HG02852 (cell line): Measurements from ENCODE around the gene LENG8.
A peak's percentile ranks its signal among the peaks of the same experiment; 100 is the strongest.
"Not testable (repeated sequence)": the region's sequence is repeated elsewhere in the genome, so short reads cannot be mapped to it uniquely, and the experiment has no call there.

ENCODE experiments used
- ATAC-seq: cut with Tn5 transposase; IDR thresholded peaks from one replicate; pipeline ENCODE4 v1.9.1; 2021; ENCODE audit warnings: mild to moderate bottlenecking, moderate library complexity; ENCODE audit not compliant: unreplicated experiment

The LENG8 gene

DNA sequence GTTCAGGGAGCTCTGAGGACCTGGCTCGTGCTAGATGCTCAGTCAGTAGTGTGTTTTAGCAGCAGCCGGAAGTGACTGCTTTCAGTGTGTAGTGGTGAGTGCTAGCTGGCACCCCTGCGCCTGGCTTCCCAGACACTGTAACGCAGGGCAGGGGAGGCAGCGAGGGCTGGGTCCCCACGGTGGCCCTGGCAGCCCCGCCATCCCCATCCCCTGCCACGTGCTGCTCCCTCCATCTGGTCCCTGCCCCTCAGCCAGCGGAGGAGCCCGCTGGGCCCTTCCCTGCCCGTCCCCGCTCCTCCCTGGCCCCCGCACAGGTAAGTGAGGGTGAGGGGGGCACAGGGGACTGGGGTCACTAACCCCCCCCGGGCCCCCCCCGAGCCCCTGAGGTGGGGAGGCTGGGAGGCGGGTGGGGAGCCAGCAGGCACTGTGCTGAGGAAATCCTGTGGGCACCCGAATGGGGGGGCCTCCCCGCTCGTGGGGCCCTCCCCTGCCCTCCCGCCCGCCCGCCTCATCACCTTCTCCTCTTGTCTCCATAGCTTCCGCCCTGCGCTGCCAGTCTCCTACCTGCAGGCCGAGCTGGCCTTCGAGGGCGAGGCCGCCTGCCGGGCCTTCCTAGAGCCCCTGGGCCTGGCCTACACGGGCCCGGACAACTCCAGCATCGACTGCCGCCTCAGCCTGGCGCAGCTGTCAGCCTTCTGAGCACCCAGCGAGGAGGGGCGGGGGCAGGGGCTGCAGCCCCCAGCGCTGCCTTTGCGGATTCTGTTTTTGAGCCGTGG is 11.4 kb downstream of the LENG8 start:
- ATAC-seq = no peak

DNA sequence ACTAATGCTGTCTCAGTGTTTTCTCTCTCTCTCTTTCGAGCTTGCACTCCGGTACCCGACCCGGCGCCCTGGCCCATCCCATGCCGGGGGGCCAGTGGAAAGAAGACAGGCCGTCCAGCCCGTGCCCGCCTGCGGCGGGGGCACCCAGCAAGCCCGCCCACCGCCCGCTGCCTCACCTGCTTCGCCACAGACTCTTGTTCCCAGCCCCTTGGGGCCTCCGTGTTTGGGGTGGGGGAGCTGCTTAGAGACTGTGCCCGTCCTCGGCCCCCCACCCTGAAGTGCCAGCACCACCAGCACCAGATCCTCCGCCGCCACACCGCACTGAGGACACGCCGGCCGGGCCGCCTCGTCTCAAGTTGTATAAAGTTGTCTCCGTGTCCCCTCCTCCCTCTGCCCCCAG is 12.2 kb downstream of the LENG8 start:
- ATAC-seq = no peak

DNA sequence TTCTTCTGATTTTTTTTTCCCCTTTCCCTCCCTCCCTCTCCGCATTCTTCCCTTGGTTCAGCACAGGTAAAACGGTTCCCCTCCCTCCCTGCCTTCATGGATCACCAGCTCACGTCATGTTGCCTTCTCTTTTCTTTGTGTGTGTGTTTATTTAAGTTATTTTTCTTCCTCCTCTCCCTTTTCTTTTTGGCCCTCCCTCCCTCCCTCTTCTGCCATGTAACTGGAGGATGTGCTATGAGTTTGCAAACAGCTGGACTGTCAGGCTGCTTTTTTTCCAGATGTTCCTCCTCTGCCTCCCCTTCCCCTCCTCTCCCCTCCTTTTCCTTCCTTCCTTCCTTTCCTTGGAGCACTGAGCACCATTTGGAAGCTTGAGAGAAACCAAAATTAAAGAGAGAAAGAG is 12.6 kb downstream of the LENG8 start:
- ATAC-seq = no peak

DNA sequence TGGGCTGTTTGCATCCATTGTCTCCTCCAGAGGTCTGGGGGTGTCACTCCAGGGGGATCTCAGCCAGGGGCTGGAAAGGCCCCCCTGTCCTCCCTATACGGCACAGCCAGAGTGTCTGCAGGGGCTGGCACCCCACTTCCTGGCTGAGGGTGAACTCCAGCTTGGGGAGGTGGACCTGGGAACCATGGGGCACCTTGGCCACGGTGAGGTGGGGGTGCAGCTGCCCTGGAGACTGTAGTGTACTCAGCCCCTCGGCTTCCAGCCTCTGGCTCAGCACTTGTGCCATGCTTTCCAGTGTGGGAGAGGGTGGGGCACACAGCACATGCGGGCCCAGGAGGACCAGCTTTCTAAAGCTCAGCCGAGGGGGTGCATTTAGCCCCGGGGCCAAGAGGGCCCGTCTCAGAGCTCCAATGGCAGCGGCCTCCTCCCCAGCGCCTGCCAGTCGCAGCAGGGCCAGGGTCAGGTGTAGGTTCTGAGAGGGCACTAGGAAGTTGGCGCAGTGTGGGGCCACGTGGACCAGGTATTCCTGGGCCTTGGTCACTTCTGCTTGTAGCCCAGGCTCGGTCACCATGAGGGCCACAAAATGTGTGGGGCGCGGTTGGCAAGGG is 13.2 kb downstream of the LENG8 start:
- ATAC-seq = no peak

DNA sequence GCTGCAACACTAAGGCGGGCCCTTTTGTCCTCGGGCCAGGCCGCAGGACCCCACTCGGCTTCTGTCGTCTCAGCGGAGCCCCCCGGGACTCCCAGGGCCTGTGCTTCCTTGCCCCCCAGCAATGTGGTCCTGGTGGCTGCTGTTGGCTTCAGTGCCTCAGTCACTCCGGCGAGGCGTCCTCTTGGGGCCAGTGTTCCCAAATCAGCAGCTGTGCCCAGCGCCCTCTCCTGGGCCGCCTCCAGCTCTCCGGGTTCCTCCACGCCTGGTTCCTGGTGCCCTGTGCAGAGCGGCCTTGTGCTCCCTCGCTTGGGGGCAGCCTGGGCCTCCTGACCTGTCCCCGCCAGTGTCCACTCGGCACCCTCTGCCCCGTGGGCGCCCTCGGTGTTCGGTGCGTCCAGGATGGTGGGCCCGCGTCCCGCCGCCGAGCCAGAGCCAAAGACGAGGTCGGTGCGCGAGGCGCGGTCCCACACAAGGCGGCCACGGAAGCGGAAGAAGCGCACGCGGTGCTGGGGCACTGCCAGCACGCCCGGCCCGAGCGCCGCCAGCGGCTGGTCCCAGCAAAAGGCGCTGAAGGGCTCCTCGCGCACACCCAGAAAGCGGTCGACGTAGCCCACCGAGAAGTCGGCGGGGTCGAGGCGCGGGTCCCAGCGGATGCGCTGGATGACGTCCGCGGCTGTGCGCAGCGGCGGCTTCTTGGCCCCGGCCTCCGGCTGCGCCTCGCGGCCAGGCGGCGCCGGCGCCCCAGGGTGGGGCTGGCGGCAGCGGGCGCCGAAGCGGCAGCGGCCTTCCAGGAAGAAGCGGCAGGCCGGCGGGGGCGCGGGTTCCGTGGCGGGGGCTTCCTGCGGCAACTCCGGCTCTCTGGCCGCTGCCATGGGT is 13.9 kb downstream of the LENG8 start:
- ATAC-seq = peak; percentile 9

DNA sequence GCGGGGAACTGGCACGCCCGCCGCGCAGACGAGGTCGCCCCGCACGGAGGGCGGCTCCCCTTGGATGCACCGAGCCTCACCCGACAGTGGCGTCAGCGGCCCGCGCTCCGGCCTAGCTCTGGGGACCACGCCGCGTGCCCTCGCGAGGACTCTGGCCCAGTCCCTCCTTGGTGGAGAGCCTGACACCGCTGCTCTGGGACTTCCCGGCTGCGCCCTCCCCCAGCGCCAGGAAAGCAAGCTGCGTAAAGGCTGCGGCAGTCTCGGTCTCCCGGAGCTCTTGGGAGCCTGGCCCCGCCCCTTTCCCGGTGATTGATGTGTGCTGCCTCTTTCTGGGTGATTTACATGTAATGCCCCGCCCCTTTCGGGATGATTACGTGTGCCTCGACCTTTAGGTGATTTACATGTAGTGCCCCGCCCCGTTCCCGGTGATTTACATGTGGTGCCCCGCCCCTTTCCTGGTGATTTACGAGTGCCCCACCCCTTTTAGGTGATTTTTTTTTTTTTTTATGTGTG is 14.6 kb downstream of the LENG8 start, which contains the start of gene LENG9:
LENG9 (minus strand) TSS at position 248 of the 513 bp plus-strand sequence. CDS start 252 bp downstream, outside the sequence.
- ATAC-seq = peak; percentile 56

DNA sequence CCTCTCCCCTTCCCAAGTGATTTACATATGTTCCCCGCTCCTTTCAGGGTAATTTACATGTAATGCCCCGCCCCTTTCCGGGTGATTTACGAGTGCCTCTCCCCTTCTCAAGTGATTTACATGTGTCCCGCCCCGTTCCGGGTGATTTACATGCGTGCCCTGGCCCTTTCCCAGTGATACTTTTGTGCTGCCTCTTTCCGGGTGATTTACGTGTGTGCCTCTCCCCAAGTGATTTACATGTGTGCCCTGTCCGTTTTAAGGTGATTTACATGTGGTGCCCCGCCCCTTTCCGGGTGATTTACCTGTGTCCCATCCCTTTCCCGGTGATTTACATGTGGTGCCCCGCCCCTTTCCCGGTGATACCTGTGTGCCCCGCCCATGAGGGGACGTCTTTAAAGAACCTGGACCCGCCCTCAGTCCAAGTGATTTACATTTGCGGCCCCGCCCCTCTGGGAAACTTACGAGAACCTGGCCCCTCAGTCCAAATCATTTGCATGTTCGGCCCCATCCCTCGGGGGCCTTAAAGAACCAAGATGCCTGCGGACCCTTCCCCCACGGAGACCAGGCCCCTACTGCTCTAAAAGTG is 15.1 kb downstream of the LENG8 start:
- ATAC-seq = peak; percentile 53

DNA sequence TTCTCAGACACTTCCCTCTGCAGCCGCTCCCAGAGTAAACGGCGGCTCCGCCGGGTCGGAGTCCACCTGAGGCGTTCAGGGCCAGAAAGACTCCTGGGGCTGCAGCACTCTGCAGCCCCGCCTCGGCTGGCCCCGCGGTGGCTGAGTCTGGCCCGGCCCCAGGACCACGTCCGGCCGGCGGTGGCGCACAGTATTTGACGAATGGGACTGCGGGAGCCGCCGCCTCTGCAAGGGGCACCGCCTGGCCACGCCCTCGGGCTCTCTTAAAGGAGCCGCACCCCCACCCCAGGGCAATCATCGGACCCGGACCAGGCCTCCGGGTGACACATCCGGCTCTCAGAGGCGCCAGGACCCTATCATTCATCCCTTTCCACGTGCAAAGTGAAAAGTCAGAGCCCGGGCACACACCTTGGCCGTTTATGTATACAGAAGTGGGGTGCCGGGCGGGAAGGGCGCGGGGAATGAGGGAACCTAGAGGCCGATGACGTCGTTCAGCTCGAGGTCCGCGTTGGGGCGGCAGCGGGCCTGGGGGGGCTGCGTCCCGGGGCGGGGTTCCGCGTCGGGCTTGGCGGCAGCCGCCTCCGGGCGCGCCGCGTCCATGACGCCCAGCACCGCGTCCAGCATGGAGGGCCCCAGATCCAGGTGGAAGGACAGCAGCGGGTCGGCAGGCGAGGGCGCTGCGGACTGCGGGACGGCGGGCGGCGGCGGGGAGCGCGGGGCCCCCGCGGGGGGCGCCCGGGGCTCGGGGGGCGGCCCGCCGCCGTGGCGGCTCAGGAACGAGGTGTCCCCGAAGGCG is 15.8 kb downstream of the LENG8 start:
- ATAC-seq = peak; percentile 35

DNA sequence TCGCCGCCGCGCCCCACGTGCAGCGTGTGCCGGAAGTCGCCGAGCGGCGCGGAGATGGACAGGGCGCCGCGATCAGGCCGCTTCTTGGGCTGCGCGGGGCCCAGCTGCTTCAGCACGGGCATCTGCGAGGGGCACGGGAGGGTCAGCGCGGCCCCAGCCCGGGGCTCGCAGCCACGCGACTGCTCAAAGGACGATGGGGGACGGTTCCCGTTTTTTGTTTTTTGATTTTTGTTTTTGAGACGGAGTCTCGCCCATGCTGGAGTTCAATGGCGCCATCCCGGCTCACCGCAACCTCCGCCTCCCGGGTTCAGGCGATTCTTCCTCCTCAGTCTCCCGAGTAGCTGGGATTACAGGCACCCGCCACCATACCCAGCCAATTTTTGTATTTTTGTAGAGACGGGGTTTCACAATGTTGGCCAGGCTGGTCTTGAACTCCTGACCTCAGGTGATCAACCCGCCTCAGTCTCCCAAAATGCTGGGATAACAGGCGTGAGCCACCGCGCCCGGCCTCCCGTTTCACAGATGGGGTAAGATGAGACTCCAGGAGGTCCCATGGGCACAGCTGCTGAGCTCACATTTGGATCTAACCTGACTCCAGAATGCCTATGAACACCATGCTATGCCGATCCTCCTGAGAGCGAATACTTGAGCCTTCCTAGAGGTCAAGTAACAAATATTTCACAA is 16.6 kb downstream of the LENG8 start:
- no peak for ATAC-seq

DNA sequence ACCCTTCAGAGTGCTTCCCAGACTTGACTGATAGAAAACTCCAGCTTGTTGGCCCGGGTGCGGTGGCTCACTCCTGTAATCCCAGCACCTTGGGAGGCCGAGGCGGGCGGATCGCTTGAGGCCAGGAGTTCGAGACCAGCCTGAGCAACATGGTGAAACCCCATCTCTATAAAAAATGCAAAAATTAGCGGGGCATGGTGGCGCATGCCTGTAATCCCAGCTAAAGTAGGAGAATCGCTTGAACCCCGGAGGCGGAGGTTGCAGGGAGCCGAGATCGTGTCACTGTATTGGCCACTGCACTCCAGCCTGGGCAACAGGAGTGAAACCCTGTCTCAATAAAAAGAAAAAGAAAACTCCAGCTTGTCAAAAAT is 17.1 kb downstream of the LENG8 start:
- not testable (repeated sequence) for ATAC-seq

DNA sequence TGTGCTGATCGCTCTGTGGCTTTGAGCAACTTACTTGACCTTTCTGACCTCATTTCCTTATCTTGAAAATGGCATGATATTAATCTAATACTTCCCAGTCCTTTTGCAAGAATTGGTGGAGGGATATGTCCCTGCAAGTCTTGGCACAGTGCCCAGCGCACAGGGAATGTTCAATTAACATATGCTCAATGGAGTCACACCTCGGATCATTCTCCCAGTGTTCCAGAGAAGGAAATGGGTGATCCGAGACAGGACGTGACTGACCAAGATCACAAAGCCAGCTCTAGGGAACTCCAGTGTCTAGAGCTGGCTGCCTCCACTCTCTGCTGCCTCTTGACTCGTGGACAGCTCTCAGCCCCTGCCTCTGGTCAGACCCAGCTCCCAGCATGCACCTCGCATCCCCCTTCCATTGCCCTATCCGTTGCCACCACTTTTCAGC is 20.5 kb downstream of the LENG8 start:
- no peak for ATAC-seq

DNA sequence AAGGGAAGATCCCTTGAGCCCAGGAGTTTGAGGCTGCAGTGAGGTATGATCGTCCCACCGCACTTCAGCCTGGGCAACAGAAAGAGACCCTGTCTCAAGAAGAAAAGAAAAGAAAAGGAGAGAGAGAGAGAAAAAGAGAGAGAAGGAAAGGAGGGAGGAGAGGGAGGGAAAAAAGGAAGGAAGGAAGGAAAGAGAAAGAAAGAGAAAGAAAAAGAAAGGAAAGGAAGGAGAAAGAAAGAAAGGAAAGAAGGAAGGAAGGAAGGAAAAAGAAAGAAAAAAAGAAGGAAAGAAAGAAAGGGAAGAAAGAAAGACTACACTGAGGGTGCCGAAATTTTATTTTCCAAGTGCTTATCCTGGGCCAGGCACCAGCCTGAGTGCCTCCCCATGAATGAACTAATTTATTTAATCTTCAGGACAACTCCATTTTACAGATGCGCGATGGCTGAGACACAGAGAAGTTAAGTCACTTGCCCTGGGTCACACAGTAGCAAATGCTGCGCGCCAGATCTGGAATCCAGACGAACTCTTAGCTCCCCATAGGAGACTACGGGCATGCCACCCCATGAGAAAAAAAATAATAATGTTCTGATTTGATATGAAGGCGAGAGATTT is 21.4 kb downstream of the LENG8 start:
- ATAC-seq = no peak

DNA sequence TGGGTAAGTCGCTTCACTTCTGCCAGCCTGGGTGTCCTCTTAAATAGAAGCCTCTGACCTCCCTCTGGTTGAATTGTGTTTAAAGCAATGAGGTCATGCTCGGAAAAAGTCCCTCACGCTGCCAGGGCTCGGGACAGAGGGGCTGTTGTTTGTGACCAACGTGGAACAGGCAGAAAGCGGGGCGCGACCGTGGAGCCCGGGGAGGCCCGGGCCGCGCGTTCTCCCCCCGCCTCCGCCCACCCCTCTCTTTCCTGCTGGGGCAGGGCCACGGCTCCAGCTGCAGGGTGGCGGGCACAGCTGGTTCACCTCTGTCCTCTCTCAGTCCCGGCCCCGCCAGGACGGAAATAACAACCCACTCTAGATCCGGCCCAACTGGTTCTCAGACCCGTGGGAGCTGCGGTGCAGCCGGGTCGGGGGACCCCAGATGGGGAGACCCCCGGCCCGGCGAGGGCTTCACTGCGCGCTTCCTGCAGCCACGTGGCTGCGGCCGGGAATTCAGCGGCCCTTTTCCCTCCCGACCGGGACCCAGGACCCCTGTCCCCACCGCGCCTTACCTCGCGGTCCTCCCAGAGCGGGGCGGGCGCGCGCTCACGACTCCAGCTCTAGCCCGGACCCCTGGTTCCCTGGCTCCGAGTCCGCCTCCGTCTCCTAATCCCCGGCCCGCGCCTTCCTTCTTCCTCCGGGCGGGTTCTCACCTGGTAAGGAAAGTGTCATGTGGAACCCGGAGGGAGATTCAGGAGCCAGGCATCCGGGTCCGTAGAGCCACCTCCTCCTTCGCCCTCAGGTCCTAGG is 22.2 kb downstream of the LENG8 start:
- ATAC-seq = no peak

DNA sequence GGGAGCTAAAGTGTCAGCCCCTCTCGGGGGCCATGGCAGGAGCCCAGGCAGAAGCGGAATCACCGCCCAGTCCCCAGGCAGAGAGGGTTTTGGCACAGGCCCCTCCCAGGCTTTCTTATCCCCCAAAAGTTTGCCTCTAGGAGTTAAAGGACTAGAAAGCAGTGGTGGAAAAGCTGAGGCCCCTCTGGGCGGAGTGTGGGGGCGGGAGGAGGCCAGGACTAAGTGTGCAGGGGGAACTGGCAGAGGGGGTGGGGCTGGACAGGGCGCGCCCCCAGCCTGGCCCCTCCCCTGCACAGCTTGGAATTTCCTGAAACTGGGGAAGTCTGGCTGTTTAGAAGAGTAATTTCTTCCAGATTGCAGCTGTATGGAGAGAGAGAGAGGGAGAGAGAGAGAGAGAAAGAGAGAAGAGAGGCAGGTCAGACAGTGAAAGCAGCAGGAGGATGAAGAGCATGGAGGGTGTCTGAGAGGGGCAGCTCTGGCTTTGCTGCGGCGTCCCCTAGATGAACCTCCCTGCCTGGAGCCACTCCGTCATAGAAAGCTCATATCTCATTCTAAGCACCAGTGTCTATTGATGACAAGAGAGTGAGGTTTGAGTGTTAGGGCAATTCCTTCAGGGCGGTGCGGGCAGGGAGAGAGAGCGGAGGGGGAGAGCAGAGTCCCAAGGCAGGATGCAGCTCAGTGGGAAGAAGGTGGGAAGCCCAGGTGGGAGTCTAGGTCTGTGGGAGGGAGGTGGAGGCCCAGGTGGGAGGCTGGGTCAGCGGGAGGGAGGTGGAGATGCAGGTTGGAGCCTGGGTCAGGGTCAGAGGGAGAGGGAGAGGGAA is 24.3 kb downstream of the LENG8 start, which contains the start of gene CDC42EP5:
CDC42EP5 (minus strand) TSS at position 226 of the 821 bp plus-strand sequence. CDS start 7,749 bp downstream, outside the sequence.
- no peak for ATAC-seq

DNA sequence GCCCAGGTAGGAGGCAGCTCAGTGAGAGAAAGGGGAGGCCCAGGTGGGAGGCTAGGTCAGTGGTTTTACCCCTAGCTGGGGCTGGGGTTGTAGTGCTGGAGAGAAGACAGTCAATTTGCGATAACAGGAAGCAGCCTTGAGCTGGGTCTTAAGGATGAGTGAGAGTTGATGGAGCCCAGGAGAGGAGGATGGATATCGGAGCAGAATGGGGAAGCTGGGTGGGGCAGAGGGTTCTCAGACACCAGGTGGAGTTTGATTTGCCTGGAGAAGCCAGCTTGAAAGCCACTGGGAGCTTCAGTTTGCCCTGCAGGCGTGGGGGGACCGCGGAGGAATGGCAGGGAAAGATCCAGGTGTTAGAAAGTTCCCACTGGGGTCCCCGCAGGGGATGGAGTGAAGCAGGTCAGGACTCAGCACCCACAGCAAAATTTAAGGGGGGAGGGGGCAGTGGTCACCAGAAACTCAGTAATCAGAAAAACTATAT is 24.9 kb downstream of the LENG8 start:
- no peak for ATAC-seq

DNA sequence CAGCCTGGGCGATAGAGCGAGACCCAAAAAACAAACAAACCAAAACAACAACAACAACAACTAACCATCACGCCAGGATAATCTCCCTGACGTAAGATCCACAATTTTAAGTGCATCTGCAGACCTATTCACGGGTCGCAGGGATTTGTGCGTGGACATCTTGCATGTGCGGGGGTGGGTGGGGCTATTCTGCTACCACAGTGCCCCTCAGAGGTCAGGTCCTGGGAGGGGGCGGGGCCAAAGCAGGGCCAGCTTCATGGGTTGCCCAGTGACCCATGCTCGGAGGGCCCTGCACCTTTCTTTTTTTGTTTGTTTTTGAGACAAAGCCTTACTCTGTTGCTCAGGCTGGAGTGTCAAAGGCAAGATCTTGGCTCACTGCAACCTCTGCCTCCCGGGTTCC is 26.7 kb downstream of the LENG8 start:
- no peak for ATAC-seq

DNA sequence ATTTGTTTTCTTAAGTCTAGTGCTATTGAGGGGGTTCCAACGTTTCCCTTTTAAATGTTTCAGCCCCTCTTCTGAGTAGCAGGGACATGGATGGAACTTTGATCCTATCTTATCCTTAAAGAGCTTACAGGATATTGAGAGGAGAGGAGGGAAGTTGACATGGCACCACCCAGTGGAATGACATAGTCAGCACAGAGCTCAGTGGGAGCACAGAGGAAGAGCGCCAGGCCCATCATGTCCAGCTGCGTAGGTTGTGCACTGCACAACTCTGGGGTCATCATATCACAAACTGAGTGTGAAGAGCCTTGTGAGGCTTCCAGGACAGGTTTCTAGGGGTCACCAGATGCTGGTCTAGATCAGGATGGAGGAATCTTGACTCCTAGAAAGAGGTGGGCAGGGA is 28.7 kb downstream of the LENG8 start:
- ATAC-seq = no peak
